ENCODE measurements around the gene ADGRL3.

- no peak for TF ChIP-seq POLR2A (IDR thresholded peaks at IDR 0.05; ENCODE audit: low read length)
- TF ChIP-seq GATA1 (IDR thresholded peaks at IDR 0.05; ENCODE audit: low read depth, low read length): no peak
Observed at GRCh38 chr4:61995717-61996340, 795.7 kb downstream of the ADGRL3 start.

Data from erythroblast (primary cell).